ENCODE results near the gene DGKZ.
"Not testable (repeated sequence)": the region's sequence is repeated elsewhere in the genome, so short reads cannot be mapped to it uniquely, and the experiment has no call there.

DGKZ gene

GRCh38 chr11:46367244-46367915 lies 20.1 kb downstream of the DGKZ start:
- peak; percentile 92 for DNase-seq

DNA sequence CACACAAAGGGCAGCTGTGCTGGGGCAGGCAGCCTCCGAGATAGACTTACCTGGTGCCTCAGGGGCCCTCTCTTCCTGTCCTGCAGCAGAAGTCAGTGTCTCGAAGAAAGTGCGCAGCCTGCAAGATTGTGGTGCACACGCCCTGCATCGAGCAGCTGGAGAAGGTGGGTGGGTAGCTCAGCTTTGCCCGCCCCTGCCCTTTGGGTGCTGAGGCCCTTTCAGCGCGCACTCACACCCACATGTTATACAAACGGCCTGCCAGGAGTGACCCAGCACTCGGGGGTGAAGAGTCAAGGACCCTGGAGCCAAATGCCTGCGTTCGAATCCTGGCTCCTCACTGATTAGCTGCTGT lies 20.6 kb downstream of the DGKZ start:
- DNase-seq = no peak

GRCh38 chr11:46369458-46370152 lies 22.3 kb downstream of the DGKZ start:
- DNase-seq = peak; percentile 84

GRCh38 chr11:46370253-46370652 lies 23.0 kb downstream of the DGKZ start:
- no peak for DNase-seq

DNA sequence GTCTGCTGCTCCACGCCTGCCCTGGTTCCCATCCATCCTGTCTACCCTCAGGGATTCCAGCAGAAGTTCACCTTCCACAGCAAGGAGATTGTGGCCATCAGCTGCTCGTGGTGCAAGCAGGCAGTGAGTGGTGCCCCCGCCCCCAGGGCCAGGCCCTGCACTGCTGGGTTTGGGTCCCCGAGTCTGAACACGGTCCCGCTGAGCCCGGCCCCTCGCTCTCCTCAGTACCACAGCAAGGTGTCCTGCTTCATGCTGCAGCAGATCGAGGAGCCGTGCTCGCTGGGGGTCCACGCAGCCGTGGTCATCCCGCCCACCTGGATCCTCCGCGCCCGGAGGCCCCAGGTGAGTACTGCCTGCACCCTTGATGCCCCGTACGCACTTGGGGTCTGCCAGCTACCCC lies 24.0 kb downstream of the DGKZ start:
- DNase-seq = not testable (repeated sequence)

DNA sequence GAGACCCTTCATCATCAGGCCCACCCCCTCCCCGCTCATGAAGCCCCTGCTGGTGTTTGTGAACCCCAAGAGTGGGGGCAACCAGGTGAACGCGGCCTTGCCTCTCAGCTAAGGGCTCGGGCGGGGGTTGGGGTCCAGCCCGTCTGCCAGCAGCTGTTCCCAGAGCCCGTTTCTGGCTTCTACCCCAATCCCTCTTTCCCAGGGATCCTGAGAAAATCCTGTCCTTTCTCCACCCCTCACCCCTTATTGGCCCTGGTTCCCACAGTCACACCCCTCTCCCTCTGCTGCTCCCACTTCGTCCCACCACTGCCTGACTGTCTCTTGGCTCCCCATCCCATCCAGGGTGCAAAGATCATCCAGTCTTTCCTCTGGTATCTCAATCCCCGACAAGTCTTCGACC lies 24.8 kb downstream of the DGKZ start:
- no peak for DNase-seq

- not testable (repeated sequence) for DNase-seq
Measured at GRCh38 chr11:46372501-46372900, 25.2 kb downstream of the DGKZ start.

DNA sequence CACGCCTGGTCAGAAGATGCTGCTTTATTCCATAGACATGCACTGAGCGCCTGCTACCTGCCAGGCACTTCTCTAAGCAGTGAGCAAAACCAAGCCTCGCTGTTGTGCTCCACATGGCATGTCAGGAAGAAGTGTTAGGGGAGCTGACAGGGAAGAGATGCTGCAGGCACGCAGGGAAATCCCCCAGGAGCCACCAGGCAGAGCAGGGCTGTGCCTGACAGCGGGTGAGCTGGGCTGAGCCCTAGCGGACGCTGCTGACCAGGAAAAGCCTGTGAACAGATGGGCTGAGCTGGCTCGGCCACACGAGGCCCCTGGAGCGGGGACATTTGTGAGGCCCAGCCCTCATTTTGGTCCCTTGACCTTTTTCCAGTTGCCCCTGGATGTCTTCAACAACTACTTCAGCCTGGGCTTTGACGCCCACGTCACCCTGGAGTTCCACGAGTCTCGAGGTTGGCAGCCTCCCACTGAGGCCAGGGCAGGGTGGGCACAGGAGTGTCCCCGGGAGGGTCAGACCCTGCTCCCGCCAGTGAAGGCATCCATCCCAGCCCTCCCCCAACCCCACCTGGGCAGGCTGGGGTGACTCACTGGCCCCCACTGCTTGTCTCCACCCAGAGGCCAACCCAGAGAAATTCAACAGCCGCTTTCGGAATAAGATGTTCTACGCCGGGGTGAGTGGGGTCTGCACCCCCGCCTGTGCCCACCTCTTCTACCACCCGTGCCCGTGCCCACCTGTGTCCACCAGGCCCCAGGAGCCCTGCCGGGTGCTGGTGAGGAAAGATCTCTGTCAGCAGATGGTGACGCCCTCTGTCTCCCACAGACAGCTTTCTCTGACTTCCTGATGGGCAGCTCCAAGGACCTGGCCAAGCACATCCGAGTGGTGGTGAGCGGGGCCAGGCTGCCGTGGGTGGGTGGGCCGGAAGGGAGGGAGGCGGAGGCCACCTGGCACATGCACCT lies 26.8 kb downstream of the DGKZ start:
- DNase-seq = no peak

- no peak for DNase-seq
Measured at GRCh38 chr11:46374815-46375214, 27.6 kb downstream of the DGKZ start.

- DNase-seq = no peak
Measured at GRCh38 chr11:46375392-46376101, 28.3 kb downstream of the DGKZ start.

GRCh38 chr11:46376258-46377050 lies 29.2 kb downstream of the DGKZ start:
- no peak for DNase-seq

DNA sequence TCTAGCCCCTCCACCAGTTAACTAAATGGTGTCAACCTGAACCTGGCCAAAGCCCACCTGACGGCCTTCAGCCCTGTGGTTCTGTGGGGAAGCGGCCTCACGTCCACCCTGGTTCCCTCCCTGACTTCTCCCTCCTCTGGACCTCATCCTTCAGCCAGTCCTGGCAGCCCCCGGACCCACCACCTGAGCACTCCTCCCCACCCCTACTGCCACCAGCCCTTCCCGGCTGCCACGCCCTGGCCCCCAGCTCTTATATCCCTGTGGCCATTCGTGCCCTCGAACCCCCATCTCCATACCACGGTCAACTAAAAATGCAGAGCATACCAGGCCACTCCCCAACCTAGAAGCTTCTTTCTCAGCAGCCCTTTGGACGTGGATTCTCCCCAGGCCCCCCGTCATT lies 30.0 kb downstream of the DGKZ start:
- DNase-seq = no peak

- no peak for DNase-seq
Measured at GRCh38 chr11:46377831-46378230, 30.6 kb downstream of the DGKZ start.

DNA sequence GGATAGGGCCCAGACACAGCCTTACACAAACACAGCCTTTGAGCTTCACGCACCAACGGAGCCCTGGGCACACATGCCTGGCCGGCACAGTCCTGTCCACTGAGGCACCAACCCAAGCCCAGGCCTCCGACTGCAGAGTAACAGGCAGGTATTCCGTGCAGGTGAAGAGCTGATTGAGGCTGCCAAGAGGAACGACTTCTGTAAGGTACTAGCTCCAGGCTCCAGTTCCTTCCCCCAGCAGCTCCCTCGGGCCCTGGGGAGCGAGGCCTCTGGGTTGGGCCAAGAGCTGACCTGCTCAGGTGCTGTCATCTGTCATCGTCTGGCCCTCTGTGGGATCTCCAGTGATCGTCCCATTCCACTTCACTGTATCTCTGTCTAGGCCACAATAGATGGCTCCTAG lies 31.0 kb downstream of the DGKZ start:
- no peak for DNase-seq

DNA sequence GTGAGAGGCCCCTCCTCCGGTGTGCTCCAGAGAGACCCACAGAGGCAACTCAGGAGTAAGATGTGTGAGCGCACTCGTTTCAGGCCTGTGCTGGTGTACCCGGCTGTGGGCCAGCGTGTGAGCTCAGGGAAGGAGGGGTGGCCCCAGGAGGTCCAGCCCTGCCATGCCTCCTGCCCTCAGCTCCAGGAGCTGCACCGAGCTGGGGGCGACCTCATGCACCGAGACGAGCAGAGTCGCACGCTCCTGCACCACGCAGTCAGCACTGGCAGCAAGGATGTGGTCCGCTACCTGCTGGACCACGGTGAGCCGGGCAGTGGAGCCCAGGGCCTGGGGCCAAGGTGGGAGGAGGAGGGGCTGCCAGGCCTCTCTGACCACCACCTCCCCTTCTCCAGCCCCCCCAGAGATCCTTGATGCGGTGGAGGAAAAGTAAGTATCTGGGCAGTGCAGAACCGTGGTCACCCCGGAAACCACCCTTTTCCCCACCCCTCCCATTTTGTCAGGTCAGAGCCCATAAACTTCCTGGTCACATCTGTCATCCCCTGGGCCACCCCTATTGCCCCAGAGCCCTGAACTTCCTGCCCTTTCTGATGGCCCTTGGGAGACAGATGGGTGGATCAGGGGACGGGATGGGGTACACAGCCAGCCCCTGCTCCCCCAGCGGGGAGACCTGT lies 31.7 kb downstream of the DGKZ start:
- DNase-seq = no peak

DNA sequence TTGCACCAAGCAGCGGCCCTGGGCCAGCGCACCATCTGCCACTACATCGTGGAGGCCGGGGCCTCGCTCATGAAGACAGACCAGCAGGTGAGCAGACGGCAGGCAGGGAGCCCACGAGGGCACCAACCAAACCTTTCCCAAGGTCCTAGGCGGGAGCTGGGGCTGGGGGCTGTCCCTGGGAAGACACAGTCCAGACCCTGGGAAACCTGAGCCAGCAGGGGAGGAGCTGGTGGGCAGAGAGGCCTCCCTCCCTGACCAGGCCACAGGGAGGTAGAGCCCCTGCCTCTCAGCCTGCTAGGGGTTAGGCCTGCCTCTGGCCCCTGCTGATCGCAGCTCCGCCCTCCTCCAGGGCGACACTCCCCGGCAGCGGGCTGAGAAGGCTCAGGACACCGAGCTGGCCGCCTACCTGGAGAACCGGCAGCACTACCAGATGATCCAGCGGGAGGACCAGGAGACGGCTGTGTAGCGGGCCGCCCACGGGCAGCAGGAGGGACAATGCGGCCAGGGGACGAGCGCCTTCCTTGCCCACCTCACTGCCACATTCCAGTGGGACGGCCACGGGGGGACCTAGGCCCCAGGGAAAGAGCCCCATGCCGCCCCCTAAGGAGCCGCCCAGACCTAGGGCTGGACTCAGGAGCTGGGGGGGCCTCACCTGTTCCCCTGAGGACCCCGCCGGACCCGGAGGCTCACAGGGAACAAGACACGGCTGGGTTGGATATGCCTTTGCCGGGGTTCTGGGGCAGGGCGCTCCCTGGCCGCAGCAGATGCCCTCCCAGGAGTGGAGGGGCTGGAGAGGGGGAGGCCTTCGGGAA lies 32.4 kb downstream of the DGKZ start:
- not testable (repeated sequence) for DNase-seq

- DNase-seq = peak; percentile 83
Measured at GRCh38 chr11:46380340-46381047, 33.2 kb downstream of the DGKZ start.

DNA sequence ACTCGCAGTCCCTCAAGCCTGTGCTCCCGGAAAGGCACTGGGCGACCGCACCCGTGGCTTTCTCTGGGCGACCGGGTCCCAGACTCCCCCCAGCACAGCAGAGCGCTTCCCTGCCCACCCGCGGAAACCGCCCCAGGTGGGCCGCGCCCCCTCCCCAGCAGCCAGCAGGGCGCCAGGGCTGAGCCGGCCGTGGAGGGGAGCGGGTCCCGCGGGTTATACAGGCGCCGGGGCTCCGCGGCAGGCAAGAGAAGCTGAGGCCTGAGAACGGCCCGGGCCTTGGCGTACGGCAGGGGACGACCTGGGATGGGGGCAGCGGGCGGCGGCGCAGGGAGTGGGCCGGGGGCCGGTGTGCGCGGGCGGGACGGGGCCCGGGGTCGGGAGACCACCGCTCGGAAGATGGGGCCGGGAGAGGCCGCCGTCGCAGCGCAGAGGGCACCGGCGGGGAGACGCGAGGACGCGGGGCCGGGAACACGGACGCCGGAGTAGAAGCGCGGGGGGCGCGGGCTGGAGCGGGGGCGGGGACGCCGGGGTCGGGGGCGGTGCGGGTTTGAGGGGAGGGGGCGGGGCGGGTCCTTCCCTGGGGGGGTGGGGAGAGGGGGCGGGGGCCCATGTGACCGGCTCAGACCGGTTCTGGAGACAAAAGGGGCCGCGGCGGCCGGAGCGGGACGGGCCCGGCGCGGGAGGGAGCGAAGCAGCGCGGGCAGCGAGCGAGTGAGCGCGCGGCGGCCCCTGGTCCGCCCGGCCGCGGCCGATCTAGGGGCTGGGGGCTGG lies 34.0 kb downstream of the DGKZ start, which contains the start of gene MDK:
MDK (plus strand) TSS at position 622 of the 771 bp plus-strand sequence. CDS start 389 bp downstream, outside the sequence.
- peak; percentile 64 for DNase-seq
